HG03139 (cell line): Measurements from ENCODE around the gene SCUBE1.

Experiments
- ATAC-seq: cut with Tn5 transposase; IDR thresholded peaks from one replicate; pipeline ENCODE4 v1.9.1; 2021; ENCODE audit not compliant: unreplicated experiment

SCUBE1 gene

DNA sequence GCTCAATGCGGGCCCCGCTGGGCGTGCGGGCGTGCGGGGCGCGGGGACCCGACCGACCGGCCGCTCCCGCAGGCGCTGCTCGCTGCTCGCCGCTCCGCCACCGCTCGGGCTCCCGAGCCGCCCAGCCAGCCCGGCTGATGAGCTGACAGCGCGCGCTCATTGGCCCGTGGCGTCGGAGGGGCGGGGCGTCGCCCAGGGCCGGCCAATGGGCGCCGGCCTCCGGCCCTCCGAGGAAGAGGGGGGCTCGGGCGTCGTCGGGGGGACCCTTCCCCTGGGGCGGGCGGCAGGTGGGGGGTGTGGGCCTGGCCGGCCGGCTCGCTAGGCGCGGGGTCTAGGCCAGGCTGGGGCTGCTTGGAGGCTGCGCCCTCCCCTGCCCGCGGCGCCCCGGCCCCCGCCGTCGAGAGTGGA, at the start of gene SCUBE1:
Gene SCUBE1, minus strand, starts transcription at position 111 of the 408 bp plus-strand sequence. CDS start 111 bp downstream, outside the sequence.
- no peak for ATAC-seq

- no peak for ATAC-seq
Measured at GRCh38 chr22:43392385-43392989, 49.3 kb upstream of the SCUBE1 start.

GRCh38 chr22:43391306-43391705, 48.1 kb upstream of the SCUBE1 start:
- no peak for ATAC-seq

DNA sequence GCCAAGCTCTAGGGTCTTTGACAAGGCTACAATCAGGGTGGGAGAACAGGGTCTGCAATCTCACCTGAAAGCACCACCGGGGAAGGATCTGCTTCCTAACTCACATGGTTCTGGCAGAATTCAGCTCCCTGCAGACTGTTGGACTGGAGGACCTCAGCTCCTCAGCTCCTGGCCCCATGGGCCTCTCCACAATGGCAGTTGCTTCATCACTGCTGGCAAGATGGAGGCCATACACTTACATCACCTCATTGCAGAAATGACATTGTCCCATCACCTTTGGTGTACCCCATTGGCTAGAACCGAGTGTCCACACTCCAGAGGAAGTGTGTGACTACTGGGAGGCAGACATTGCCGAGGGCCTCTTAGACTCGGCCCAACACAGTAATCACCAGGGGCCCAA, 47.7 kb upstream of the SCUBE1 start:
- no peak for ATAC-seq

DNA sequence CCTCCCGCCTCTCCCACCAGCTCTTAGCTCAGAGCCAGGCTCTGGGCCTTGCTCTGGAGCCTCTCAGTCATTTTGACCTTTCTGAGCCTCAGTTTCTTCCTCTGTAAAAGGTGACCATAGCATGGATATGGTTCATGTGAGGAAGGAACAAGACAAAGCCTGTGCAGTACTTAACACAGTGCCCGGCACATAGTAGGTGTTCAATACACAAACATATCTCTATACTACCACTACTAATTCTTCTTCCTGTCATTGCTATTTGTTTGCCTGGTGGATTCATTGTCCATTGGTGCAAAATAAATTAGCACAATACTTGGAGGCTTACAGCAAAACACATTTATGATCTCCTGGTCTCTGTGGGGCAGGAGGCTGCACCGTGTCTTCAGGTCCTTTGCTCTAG, 47.0 kb upstream of the SCUBE1 start:
- no peak for ATAC-seq

DNA sequence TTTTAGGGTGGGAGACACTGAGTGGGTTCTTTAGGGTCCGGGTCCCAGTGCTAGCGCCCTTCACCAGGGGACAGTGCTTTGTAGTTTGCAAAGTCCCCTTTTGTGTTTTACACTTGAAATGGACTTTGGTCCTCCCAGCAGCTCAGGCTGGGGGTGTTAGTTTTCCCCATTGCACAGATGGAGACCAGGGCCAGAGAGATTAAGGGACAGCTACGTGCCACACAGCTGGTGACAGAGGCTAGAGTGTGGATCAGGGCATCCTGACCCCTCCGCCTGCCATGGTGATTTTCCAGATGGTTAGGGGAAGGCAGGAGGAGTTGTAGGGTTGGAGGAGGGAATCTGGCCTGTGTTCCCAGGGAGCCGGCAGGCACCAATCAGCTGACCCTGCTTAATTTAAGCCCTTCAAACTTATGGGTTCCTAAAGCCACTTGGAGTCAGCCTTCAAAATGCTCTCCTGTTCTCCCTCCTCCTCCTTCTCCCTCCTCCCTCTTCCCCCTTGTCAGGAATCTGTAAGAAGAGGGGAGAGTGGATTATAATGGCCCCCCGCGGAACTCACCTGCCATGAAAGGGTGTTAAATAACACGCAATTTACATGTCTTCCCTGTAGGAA, 46.2 kb upstream of the SCUBE1 start:
- no peak for ATAC-seq

GRCh38 chr22:43388420-43388851, 45.3 kb upstream of the SCUBE1 start:
- no peak for ATAC-seq

- ATAC-seq = no peak
Measured at GRCh38 chr22:43387815-43388214, 44.6 kb upstream of the SCUBE1 start.

DNA sequence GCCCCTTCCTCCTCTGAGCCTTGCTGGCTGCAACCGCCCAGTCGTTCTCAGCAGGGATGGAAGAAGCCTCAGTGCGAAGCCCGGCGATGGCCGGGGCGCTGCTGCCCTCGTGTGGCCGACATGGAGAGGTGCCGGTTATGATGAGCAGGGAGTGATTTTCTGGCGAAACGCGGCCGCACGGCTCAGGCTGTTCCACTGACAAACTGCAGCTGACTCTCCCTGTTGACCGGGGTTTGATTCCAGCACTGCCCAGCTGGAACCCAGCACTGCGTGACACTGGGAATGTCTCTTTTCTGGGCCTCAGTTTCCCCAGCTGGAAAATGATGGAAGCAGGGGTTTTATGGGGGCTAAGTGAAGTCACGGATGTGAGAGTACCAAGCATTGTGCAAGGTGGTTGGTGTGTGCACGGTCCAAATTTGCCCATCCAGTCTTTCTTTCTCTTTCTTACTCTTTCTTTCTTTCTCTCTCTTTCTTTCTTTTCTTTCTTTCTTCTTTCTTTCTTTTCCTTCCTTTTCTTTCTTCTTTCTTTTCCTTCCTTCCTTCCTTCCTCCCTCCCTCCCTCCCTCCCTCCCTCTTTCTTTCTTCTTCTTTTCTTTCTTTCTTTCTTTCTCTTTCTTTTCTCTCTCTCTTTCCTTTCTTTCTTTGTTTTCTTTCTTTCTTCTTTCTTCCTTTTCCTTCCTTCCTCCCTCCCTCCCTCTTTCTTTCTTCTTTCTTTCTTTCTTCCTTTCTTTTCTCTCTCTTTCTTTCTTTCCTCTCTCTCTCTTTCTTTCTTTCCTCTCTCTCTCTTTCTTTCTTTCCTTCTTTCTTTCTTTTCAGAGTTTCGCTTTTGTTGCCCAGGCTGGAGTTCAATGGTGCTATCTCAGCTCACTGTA, 42.8 kb upstream of the SCUBE1 start:
- peak; percentile 56 for ATAC-seq

GRCh38 chr22:43384863-43385262, 41.7 kb upstream of the SCUBE1 start:
- no peak for ATAC-seq

GRCh38 chr22:43381693-43382092, 38.5 kb upstream of the SCUBE1 start:
- ATAC-seq = no peak

DNA sequence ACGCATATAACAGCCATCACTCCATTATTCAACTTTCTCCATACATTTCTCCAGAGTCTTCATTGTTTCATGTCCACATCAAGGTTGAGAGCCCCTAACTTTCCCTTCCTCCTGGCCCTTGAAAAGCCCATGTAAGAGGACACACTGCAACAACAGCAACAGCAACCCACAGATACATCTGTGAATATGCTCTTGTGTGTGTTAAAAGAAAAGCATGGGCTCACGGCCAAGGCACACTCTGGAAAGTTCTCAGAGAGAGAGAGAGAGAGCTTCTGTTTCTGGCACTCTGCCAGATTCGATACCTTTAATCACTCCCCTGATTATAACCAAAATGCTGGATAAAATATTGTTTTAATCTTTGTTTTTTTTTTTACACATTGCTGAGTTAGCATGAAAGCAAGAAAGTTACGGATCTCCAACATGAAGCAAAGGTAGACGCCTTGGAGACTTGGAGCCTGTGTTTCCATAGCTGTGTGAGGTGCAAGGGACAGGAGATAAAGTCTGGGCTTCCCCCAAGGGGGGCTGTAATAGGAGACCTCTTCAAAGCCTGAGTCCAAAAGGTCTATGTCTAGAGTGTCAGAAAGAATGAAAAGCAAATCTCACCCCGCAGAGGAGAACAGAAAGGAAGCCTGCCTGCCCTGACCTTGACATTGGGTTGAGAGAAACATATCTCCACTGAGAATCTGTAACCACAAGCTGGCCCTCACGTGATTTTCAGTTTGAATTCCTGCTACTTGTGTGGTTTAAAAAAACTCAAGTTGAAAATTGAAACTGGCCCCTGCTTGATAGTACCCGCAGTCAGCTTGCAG, 34.9 kb upstream of the SCUBE1 start:
- ATAC-seq = no peak

- ATAC-seq = no peak
Measured at GRCh38 chr22:43377548-43377895, 34.4 kb upstream of the SCUBE1 start.

DNA sequence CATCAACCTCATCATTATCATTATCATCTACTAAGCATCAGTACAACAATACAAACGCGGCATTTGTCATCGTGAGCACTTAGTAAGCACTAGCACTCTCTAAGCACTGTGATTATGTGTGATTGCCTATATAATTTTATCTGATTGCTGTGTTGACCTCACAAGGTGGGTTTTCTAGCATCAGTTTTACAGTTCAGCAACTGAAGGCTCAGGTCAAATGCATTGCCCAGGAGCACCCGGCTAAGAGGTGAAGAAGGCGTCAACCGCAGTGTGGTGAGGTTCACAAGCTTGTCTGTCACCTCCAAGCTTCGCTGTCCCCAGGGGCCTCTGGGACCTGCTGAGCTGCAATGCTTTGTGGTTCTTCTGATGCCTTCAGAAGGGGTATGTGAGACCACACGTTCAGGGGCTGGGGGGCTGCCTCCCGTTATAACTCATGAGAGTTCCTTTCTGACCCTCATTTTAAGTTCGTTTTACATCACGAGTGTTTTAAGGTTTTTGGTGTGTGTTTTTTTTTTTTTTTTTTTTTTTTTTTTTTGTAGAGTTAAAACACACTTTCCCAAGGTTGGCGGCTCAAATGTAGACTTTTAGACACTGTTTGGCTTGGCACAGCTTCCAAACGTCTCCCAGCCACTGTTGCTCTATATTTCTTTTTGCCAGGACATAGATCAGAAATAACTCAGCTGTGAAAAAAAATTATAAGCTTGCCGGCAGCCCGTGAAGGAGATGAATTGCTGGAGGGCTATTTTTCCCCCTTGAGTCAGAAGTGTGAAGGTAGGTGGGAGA, 33.8 kb upstream of the SCUBE1 start:
- no peak for ATAC-seq

GRCh38 chr22:43375951-43376455, 32.8 kb upstream of the SCUBE1 start:
- no peak for ATAC-seq

DNA sequence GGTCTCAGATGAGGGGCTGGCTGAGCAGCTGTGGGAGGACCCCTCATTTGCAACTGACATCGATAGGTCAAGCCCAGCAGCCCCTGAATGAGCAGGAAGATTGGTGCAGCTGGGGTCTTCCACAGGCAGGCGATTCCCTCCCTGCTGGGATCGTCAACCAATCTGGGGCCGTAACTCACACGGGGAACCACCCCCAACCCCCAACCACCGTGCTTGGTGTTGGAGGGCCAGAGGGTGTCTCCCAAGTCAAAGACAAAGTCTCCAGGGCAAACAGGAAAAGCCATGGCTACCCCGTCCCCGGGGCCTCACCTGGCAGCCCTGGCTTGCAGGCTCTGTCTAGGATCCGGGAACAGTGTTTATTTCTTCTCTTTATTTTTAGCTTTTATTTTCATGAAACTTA, 26.9 kb upstream of the SCUBE1 start:
- ATAC-seq = no peak

DNA sequence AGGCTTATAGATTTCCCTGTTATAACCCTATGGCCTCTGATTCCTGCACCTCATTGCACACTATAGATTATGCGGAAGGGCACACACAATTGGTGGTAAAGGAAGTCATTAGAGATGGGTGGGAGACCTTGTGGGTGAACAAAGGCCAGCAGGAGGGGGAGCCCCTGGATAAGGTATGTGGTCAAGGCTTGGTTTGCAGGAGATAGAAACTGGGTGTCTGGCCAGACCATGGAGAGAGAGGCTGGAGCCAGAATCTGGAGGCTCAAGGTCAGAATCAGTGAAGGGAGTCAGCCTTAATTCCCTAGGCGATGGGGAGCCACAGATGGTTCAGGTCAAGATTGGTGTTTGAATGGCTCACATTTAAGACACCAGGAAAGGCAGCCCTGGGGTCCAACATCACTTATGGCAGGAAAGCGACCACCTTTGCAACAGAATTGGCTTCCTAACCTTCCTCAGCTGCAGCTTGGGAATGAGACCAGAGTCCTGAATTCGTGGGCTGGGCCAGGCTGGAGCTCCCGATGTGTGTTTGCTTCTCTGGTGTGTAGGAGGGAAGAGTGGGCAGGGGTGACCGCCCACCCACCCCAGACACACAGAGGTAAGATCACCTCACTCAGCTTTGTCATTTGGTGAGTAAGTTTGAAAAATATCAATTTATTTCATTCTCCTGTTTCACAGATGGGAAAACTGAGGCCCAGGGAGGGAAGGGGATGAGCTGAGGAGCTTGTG, 22.7 kb upstream of the SCUBE1 start:
- no peak for ATAC-seq

GRCh38 chr22:43364169-43364435, 20.9 kb upstream of the SCUBE1 start:
- no peak for ATAC-seq

DNA sequence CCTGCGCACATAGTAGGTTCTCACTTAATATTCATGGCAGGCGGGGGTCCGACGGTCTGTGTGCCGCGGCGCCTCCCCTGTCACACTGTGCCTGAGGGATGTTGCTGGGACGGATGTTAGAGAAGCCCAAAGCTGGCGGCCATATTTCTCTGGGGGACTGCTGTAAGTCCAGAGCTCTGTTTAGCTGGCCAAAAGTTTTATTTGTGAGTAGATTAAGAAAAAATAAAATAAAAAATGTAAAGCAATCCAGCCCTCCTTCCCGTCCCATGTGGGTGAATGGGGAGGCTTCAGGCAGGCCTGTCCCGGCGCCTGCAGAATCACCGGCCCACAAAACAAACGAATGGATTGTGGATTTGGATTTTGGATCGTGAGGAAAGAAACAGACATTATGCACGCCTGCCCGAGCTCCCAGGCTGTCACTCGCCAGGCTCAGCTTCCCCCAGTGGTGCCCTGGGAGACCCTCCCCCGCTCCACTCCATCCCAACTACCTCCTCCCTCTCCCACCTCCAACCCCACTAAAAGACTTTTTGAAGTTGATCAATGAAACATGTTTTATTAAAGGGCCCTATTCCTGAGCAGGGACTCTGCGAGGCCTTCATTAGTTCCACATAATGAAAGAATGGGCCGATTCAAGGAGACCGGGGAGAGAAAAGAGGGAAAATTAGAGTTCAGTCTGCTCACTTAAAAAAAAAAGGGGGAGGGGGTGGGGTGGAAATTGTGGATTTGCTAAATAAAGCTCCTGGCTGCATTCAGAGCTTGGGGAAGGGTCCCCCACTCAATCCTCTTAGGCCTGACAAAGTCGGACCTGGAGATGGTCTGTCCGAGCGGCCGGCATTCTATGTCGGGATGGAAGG, 20.4 kb upstream of the SCUBE1 start:
- ATAC-seq = no peak
